OCI-LY7 (cell line): Measurements from ENCODE around the gene ATOSB.

Experiments
- CTCF ChIP-seq: fragments of 200-600 bp; sonication (generic); conservative IDR thresholded peaks from 2 replicates; pipeline ENCODE4 v1.5.1; 2014; ENCODE audit warnings: mild to moderate bottlenecking, antibody characterized with exemption, low read length, moderate library complexity, mixed read lengths
- EZH2phosphoT487 ChIP-seq: fragments of 200-600 bp; sonication (generic); IDR thresholded peaks from 2 replicates; pipeline ENCODE4 v1.6.1; 2018; ENCODE audit warnings: low read depth, borderline replicate concordance, mild to moderate bottlenecking, mixed run types, antibody characterized with exemption, low read length, moderate library complexity, mixed read lengths

DNA sequence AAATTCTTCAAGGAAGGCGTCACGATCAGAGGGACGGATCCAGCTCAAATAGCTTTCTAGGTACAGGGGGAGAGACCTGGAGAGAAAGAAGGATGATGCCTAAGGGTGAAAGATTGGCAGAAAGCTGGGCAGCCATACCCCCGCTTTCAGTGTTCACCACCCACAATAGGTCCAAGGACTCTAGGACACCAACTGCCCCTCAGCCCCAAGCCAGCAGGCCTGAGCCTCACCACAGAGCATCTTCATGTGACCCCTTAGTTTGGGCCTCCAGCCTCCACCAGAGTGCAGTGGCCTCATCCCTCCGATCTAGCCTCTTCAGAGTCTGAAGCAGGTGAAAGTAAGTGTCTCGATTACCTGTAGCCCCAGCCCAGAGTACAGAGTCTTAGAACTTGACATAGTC is 41.5 kb downstream of the ATOSB start:
- no peak for TF ChIP-seq CTCF
- no peak for TF ChIP-seq EZH2phosphoT487
